GM18907 (cell line): ENCODE measurements around the gene RNF220.

Experiments used
- ATAC-seq: cut with Tn5 transposase; IDR thresholded peaks from one replicate; pipeline ENCODE4 v1.9.1; 2021; ENCODE audit warnings: mild to moderate bottlenecking, moderate library complexity; ENCODE audit not compliant: unreplicated experiment

The RNF220 gene

DNA sequence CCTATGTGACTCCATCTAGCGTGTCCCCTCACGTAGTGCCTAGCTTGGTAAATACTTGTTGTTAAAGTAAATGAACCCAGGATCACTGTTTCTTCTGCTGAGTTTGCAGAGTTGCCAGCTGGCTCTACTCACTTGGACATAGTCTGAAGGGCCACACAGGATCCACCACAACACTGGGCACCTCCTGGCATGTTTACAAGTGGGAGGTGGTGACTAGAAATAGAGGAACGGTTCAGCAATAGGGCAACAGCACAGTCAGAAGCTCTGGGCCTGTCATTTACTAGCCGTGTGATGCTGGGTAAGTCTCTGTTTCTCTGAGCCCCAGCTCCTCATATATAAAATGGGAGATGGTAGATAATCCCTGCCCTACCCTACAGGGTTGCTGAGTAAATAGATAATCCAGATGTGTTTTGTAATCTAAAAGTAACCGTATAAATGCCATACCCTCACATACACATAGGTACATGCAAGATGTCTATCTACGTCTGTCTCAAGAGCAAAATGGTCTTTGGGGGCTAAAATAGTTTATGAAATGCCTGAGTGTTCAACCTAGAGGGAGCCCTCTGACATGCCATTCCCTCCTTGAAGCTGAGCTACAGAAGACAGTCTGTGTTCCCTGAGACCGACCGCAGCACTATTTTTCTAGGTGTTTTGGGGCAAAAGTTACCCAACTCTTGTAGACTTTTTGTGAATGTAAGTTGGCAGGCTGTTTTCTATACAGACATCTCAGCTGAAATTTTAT is 20.5 kb downstream of the RNF220 start:
- no peak for ATAC-seq

DNA sequence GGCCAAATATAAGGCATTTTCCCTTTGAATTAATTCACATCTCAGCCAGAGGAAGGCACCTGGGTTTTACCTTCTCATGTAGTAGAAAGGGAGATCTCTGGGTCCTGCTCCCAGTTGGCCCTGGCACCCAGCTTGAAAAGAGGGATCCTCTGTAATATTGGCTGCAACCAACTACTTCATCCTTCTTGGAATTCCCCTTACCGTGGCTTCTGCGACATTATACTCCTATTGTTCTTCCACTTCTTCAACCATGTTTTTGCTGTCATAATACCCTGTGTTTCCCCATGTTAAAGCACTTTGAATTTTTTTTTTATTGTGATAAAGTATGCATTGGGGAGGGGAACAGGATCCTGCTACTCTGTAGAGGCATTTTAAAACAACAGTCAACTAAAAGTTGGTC is 26.8 kb downstream of the RNF220 start:
- ATAC-seq, result no peak

DNA sequence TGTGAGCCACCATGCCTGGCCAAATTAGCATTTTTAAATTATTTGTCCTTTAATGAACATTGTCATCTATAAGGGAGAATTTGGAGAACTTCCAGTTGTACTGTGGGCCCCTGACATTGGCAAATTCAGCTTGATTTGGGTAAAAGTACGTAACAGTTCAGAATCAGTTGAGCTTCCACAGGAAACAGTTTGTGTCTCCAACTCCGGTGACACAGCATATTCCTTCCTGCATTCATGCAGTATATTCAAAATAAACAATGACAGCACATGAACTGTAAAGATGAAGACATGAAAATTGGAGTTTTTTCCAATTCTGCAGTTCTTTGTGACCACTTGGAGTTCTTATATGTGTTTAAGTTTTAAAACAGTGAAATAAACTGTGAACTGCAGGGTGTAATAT is 28.2 kb downstream of the RNF220 start:
- no peak for ATAC-seq

DNA sequence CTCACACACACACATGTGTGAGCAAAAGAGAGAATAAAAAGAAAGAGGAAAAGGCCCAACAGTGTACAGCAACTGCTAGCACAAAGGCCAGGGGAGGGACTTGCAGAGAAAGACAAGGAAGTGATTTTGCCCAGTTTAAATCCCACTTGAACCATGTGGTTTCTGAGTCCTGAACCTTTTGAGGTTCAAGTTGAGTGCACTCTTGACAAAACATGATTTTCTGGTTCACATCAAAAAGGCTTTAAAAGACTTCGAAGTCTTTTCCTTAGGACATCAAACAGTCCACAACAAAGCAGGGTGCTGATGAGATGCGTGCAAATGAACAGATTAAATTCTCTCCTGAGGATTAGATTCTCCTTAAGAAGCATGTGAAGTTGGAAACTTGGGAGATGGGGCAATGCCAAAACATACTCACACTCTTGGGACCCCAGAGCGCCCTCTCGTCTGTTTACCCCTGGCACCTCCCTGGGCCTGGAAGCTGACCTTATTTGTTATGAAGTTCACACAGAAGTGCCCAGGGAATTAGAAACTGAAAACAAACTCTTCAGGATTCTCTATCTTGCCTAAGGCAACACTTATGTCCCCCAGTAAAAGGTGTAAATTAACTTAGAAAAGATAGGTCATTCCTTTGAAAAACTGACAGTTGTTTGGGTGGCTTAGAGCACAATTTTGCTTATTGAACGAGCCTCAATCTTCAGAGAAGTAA is 31.5 kb downstream of the RNF220 start:
- no peak for ATAC-seq

DNA sequence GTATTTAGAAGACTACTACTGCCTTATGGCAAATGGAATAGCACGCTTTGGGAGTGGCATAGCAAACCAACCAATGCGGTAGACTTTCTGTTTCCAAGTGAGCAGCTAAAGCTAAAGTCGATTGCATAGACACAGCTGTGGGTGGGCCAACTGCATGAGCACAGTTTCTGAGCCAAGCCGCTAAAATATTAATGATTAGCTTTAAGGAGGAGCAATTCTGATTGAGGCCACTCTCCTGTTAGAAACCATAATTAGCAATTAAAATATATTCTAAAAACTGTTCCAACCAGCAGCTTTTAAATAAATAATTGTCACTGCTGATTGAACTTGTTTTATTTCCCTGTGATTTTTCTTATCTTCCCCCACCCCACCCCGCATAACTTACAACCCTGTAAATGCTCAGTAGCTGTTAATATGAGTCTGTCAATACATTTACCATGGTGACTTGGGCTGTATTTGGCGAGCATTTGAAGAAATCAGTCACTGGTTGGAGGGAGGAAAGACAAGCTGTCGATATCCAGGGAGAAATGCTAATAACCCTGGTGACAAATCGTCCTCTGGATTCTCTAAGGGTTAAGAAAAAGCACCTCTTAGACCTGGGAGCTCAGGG is 32.2 kb downstream of the RNF220 start:
- no peak for ATAC-seq

DNA sequence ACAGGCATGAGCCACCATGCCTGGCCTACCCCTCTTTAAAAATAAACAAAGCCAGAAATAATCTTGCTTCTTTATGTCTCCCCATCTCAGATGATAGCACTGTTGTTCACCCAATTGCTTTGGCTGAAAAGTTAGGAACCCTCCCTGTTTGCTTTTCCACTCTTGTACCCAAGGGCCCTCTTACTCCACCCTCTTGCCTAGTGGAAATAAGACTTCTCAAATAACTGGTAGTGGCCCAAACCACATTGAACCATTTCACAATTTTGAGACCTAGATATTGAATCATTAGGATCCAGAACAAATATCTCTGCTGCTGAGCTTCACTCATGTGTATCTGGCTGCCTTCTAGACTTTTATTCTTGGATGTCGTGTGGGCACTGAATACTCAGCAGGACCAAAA is 37.7 kb downstream of the RNF220 start:
- ATAC-seq, result no peak

DNA sequence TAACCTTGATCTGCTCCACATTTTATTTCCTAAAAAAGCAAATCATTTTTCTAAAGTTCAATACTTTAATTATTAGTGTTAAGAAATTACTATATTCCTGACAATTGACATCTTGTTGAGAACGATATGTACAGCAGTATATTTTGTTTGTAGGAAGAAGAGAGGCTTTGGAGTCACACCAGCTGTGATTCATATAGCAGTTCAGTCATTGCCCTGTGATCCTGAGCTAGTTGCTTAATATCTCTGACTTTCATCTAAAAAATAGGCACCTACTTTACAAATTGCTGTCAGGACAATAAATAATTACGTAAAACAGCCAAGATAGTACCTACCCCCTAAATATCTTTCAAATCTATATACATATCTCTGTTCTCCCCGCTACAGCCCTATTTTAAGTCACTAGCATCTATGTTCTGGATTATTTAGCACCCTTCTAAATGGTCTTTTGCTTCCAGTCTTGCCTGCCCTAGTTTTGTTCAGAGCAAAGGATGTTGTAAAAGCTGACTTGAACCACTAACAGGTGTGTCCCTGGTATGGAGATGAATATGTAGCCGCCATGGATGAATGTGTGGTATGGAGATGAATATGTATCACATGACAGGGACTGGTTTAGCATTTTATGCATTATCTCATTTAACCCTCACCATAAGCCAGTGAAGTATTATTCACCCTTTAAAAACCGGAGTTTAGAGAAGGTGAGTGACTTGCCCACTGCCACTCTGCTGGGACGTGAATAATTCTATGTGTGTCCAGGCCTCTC is 42.2 kb downstream of the RNF220 start:
- no peak for ATAC-seq

DNA sequence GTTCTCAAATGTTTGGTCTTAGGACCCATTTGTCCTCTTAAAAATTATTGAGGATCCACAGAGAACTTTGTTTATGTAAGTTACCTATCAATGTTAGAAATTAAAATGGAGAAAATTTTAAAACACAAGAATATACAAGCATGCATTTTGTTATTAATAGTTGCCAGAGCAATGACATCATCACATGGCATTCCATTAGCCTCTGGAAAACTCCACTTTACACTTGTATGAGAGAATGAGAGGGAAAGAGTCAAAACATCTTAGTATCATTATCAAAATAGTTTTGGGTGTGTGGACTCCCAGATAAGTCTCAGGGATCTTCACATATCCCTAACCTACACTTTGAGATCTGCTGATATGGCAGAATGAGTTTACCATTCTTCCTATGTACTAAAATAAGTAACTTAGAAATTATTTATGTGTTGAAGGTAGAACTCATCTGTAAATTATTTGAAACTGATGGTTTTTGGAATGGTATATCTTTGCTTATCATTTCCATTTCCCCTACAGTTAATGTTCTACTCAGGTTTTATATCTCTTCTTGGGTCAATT is 48.8 kb downstream of the RNF220 start:
- no peak for ATAC-seq

DNA sequence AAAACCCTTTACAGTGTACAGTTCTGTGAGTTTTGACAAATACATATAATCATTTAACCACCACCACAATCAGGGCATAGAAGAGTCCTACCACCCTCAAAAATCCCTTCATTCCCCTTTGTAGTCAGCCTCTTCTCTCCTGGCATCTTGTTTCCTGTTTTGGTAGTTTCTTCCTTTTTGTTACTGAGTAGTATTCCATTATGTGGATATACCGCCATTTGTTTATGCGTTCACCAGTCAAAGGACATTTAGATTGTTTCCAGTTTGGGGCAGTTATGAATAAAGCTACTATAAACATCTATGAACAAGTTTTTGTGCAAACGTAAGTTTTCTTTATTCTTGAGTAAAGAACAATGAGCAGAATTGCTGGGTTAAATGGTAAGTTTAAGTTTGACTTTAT is 49.6 kb downstream of the RNF220 start:
- ATAC-seq, result no peak

DNA sequence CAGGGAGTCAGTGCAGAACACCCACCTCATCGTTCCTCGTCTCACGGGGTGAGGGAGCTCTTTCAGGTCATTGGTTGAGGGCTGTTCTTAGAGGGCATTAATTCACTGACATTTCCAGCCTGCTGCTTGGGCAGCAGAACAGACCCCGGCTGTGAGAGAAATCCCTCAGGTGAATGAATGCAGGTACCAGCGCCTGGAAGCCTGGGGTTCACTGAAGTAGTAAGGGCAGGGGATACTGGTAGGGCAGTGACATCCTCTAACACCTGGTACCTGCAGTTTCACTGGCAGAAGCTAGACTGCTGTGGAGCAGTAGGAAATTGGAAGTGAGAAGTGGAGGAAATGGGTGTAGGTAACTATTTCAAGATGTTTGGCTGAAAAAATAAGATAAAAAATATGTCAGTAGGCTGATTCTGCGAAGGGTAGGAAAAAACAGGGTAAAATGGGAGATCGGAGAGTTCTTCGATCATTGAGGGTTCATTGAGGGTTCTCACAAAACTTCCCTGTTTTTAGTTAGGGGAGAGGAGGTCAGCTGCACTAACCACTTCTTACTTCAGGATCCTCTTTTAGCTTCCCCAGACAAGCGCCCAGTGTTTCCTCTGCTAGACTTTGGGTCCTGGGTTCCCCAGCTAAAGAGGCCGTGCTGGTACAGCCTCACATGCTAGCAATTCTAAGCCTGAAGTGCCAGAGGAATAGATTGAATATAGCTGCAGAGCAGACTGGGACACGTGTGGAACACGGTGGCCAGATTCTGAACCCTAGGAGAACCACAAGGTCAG is 55.2 kb downstream of the RNF220 start:
- no peak for ATAC-seq

DNA sequence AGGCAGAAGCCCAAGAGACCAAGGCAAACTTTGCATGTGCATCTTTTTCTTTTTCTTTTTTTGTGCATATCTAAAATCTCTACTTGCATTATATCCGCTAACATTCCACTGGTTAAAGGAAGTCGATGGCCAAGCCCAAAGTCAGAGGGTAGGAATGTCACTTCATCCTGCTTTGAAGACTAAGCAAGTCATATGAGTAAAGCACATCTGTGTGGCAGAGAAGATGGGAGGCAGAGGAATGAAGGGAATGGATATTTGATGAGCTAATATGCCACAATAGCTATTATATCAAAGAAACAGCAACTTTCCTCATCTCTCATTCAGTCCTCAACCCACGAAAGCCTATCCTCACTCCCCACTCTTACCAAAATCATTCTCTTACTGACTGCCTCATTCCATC is 59.3 kb downstream of the RNF220 start:
- no peak for ATAC-seq

DNA sequence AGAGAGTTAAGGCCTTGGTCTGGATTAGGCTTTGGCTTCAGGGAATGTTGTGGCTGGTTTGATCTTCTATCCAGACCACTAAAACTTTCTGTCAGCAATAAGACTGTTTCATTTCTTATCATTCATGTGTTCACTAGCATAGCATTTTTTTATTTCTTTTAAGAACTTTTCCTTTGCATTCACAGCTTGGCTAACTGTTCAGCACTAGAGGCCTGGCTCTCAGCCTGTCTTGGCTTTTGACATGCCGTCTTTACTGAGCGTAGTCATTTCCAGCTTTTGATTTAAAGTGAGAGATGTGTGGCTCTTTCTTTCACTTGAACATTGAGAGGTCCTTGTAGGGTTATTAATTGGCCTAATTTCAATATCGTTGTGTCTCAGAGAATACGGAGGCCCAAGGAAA is 62.5 kb downstream of the RNF220 start:
- no peak for ATAC-seq

DNA sequence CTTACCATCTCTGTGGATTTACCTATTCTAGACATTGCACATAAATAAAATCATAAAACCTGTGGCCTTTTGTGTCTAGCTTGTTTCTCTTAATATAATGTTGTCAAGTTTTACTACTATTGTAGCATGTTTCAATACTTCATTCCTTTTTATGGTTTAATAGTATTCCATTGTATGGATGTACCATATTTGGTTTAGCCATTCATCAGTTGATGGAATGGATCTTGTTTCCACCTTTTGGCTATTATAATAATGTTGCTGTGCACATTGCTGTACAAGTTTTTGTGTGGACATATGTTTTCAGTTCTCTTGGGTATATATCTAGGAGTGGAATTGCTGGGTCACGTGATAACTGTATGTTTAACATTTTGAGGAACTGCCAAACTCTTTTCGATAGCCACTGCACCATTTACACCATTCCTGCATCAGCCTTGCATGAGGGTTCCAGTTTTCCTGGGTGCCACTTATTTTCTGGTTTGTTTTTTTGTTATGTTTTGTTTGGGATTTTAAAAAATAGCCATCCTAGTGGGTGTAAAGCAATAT is 66.9 kb downstream of the RNF220 start:
- ATAC-seq, result no peak

DNA sequence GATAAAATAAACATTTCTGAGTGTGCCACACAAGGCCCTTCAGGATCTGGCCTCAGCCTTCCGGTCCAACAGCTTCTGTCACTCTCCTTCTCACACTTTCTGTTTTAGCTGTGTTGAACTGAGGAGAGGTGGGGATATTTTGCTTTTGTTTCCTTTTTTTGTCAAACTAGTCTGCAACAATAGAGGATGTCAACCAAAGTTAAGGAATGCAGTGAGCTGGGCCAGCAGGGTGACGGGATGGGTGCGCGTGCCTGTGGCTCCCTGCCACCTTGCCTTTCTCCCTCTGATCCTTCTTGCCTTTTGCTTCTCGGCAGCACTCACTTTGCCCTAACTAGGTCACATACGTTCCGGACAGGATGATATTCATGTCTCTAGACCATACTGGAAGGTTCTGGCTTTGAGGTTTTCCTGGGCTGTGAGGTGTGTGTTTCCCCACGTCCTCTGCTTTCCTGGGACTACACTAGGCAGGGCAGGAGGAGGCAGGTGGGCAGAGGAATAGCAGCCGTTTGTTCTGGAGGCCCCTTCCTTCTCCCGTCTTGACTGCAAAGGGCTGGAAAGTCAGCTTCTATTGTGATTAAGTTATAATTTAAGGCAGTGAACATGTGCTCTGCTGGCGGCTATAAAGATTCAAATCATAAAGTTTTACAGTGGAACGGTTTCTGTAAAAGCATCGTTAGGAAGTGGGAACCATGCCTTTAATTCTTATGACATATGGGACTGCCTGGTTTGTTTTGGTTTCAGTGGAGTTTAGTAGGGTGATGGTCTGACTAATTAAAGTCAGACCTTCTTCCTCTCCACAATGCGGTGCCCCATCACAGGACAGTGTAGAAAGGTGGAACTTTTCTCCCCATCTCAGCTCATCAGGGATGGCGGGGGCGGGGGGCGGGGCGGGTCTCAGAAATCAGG is 67.8 kb downstream of the RNF220 start:
- no peak for ATAC-seq

DNA sequence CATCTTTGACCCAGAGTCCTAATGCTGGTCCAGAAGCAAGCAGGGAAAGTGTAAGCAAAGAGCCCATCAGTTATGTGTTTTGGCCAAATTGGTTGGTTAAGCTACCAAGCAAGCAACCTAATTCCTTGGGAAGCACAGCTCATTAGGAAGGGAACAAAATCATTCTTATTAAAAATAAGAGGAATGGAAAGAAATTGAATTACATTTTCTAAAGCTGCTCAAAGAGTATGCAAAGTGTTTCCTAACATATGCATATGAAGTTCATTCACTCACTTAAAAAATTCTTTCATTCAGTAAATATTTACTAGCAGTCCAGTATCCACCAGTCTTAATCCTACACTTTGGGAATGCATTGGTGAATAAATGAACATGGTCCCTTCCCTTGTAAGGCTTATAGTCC is 71.8 kb downstream of the RNF220 start:
- no peak for ATAC-seq

DNA sequence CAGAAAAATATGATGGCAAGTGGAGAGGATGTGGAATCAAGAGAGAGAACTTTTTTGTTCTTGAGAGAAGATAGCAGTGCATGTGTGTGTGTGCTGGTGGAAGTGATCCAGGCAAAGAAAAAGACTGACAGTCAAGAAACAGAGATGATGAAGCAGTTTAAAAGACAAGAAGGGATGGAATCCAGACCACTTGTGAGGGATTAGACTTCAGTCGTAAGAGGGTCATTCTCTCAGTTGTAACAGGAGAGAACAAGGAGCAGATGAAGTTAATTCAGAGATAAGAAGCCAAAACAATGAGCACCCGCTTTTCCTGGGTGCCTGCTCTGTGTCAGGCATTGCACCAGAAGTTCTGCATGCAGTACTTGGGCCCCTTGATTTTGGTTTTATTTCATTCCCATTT is 76.6 kb downstream of the RNF220 start:
- ATAC-seq, result no peak

DNA sequence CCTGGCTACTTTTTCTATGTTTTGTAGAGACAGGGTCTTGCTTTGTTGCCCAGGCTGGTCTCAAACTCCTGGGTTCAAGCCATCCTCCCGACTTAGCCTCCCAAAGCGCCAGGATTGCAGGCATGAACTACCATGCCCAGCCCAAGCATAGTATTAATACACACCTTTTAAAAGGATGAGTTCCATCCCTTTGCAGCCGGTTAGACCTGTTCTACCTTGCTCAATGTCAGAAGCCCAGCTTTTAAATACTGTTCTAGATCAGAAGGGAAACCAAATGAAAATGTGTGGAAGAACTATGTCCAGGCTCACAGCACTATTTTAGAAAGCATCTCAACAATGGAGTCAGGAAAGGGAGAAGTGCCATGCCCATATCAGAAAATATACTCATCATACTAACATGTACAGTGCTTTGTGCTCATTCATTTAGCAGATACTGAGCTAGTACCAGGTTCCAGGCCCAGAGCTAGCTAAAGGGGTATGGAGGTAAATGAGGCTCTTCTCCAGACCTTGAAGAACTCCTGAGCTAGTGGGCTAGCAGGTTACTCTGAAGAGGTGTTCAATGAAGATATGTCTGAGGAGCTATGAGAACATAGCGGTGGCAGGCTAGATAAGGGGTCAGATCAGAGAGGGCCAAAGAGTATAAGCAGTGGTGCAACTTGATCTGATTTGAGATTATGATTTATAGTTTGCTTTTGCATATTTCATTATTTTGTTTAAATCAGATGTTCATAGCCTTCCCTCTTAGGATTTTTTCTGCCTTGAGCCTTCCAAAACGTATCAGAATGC is 78.2 kb downstream of the RNF220 start:
- ATAC-seq, result no peak

DNA sequence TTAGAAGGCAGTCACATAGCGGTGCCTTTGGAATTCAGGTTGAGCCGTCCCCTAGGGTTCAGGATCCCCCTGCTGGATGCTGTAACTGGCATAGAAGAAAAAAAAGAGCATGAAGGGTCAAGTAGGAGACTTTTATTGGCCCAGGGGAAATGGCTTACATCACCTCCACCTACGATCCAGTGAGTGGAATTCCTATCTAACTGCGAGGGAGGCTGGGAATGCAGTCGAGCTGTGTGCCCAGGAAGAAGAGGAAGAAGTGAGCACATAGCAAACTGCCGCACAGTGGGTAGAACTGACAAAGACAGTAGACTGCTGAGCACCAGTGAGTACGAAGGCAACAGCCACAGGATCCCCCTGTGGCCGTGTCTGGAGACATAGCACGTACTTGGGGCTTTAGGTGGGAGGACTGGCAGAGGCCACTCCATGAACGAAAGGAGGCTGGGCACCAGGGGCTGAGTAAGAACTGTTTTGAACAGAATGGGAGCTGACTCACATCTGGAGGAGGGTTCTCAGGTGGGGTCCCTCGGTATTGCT is 79.2 kb downstream of the RNF220 start:
- no peak for ATAC-seq
